IPS-11a (cell line): Measurements from ENCODE around the gene CD52.
"Not testable (repeated sequence)": the region's sequence is repeated elsewhere in the genome, so short reads cannot be mapped to it uniquely, and the experiment has no call there.

ENCODE experiments used
- H3K4me3 ChIP-seq: one replicate; pipeline ENCODE4 v1.5.1; 2013; ENCODE audit warnings: low read depth, low read length, control low read depth

The CD52 gene

GRCh38 chr1:26297057-26297790 lies 20.5 kb upstream of the CD52 start:
- H3K4me3 ChIP-seq, result no peak overlapping the region

GRCh38 chr1:26297791-26298124 lies 20.0 kb upstream of the CD52 start:
- H3K4me3 ChIP-seq, result no peak overlapping the region

GRCh38 chr1:26300578-26301275 lies 17.0 kb upstream of the CD52 start:
- H3K4me3 ChIP-seq, result no peak overlapping the region

- no peak overlapping the region for H3K4me3 ChIP-seq
These were observed 14.9 kb upstream of the CD52 start for GRCh38 chr1:26302733-26303405.

- peak overlapping the region; percentile 94 for H3K4me3 ChIP-seq
These were observed 12.0 kb upstream of the CD52 start for GRCh38 chr1:26305667-26306289.

- H3K4me3 ChIP-seq, result peak within 1 kb of the TSS; percentile 94
These were observed 11.2 kb upstream of the CD52 start, which contains the start of gene UBXN11 for GRCh38 chr1:26306290-26307229. Gene UBXN11, minus strand, starts transcription at chr1:26306636. Its CDS starts 3,753 bp downstream, at chr1:26302883.

- no peak overlapping the region for H3K4me3 ChIP-seq
These were observed 10.4 kb upstream of the CD52 start for GRCh38 chr1:26307363-26307781.

- H3K4me3 ChIP-seq, result not testable (repeated sequence)
These were observed 9.5 kb upstream of the CD52 start for GRCh38 chr1:26307966-26308899.

GRCh38 chr1:26314501-26314900 lies 3.3 kb upstream of the CD52 start:
- no peak overlapping the region for H3K4me3 ChIP-seq

GRCh38 chr1:26315874-26316850 lies 1.6 kb upstream of the CD52 start:
- no peak overlapping the region for H3K4me3 ChIP-seq

- H3K4me3 ChIP-seq, result no peak overlapping the region
These were observed 612 bp upstream of the CD52 start for GRCh38 chr1:26317146-26317545.

- no peak overlapping the region for H3K4me3 ChIP-seq
These were observed 743 bp downstream of the CD52 start for GRCh38 chr1:26318338-26319064.

GRCh38 chr1:26320896-26321295 lies 3.1 kb downstream of the CD52 start:
- no peak overlapping the region for H3K4me3 ChIP-seq

GRCh38 chr1:26321315-26322041 lies 3.7 kb downstream of the CD52 start:
- no peak overlapping the region for H3K4me3 ChIP-seq

GRCh38 chr1:26322042-26322331 lies 4.2 kb downstream of the CD52 start:
- H3K4me3 ChIP-seq, result no peak overlapping the region

GRCh38 chr1:26323382-26323781 lies 5.6 kb downstream of the CD52 start:
- H3K4me3 ChIP-seq, result no peak overlapping the region

GRCh38 chr1:26324550-26324949 lies 6.8 kb downstream of the CD52 start:
- H3K4me3 ChIP-seq, result no peak overlapping the region
